Activated naive CD4-positive, alpha-beta T cell treated with anti-CD3 and anti-CD28 coated beads, Interleukin-2, amount 10 ng/mL, durations not matched to agents 7 days and 5 days (primary cell): ENCODE measurements around the gene STK4.
"Not testable (repeated sequence)": the region's sequence is repeated elsewhere in the genome, so short reads cannot be mapped to it uniquely, and the experiment has no call there.

Experiments
- CTCF ChIA-PET: fragments of 350-600 bp; sonication (Branson Sonifier 250); formaldehyde crosslinking; loops from one replicate; lab custom pipeline; 2021; ENCODE audit warnings: antibody characterized with exemption; lab: Charles Lee
- DNase-seq: peaks from one replicate; pipeline ENCODE4 v3.0.0-alpha.2; 2020
- H3K27ac Mint-ChIP-seq: one replicate; pipeline ENCODE4 v1.8.0; 2021; ENCODE audit warnings: mild to moderate bottlenecking, moderate library complexity, mixed read lengths
- H3K27me3 Mint-ChIP-seq: one replicate; pipeline ENCODE4 v1.8.0; 2021; ENCODE audit warnings: mild to moderate bottlenecking, mixed read lengths
- H3K36me3 Mint-ChIP-seq: one replicate; pipeline ENCODE4 v1.8.0; 2021; ENCODE audit warnings: mixed read lengths
- H3K4me1 Mint-ChIP-seq: one replicate; pipeline ENCODE4 v1.8.0; 2021; ENCODE audit warnings: mixed read lengths
- H3K4me3 Mint-ChIP-seq: one replicate; pipeline ENCODE4 v1.8.0; 2021; ENCODE audit warnings: mild to moderate bottlenecking, moderate library complexity, mixed read lengths
- H3K9me3 Mint-ChIP-seq: one replicate; pipeline ENCODE4 v1.8.0; 2021; ENCODE audit warnings: mixed read lengths

STK4 gene

DNA sequence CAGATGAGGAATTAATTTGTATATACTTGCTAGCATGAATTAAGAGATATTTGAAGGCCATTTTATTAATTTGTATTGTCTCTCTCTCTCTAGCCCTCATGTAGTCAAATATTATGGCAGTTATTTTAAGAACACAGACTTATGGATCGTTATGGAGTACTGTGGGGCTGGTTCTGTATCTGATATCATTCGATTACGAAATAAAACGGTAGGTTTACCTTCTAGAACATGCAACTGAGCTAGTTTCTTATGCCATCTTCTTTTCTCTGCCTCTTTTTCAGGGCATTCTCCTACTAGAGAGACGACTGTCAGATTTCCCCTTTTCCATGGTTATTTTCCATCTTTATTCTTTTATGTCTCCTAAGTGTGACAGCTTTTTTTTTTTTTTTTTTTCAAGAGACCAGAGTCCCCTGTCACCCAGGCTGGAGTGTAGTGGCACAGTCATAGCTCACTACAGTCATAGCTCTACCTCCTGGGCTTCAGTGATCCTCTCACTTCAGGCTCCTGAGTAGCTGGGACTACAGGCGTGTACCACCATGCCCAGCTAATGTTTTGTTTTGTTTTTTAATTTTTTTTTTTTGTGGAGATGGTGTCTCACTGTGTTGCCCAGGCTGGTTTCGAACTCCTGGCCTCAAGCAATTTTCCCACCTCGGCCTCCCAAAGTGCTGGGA is 15.6 kb downstream of the STK4 start:
- CTCF ChIA-PET, result interaction anchor here (1.1 to 1.3 kb wide), 2 partner anchors 8 to 19 kb away, joined by 3 to 4 read pairs; no protein-coding TSS in a partner anchor

DNA sequence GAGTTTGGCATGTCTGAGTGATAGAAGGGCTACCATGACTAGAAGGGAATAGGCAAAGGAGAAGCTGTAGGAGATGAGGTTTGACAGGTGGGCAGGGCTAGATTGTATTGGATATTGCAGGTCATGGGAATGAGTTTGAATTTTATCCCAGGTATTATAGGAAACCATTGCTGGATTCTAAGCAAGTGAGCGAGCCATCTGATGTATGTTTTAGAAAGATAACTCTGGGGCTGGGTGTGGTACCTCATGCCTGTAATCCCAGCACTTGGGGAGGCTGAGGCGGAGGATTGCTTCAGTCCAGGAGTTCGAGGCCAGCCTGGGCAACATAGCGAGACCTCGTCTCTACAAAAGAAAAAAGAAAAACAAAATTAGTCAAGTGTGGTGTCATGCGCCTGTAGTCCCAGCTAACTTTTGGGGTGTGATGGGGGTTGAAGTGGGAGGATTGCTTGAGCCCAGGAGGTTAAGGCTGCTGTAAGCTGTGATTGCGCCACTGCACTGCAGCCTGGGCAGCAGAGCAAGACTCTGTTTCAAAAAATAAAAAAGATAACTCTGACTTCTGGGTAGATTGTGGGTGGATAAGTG is 16.9 kb downstream of the STK4 start:
- Mint-ChIP-seq H3K9me3 (no peaks in the 10 kb centered on the region), H3K27me3 (no peaks in the 10 kb centered on the region), H3K4me3 (no peak overlapping the region), H3K36me3 (peaks cover 68% of the 10 kb centered on the region), H3K27ac (peak overlapping the region; percentile 31), H3K4me1 (peaks cover 61% of the 10 kb centered on the region)
- no peak for DNase-seq
- CTCF ChIA-PET, result no interaction called here

More for the DNA sequence above, 15.6 kb downstream of the STK4 start:
- no peak for DNase-seq
- H3K27ac Mint-ChIP-seq, result peak overlapping the region; percentile 63
- H3K4me1 Mint-ChIP-seq, result peaks cover 71% of the 10 kb centered on the region
- H3K9me3 Mint-ChIP-seq, result no peaks in the 10 kb centered on the region
- H3K36me3 Mint-ChIP-seq, result peaks cover 74% of the 10 kb centered on the region
- H3K27me3 Mint-ChIP-seq, result no peaks in the 10 kb centered on the region
- H3K4me3 Mint-ChIP-seq, result no peak overlapping the region

DNA sequence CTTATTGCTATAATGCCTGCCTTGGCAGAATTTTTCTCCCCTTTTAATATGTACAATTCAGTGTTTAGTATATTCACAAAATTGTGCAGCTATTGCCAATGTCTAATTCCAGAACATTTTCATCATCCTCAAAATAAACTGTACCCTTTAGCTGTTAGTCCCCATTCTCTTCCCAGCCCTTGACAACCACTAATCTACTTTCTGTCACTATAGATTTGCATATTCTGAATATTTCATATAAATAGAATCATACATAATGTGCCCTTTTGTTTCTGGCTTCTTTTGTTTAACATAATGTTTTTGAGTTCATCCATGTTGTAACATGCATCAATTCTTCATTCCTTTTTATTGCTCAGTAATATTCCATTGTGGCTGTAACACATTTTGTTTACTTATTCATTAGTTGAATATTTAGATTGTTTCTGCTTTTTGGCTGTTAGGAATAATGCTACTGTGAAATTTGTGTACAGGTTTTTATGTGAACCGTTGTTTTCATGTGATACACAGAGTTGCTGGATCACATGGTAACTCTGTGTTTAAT is 22.4 kb downstream of the STK4 start:
- CTCF ChIA-PET, result no interaction called here
- no peaks in the 10 kb centered on the region for H3K27me3 Mint-ChIP-seq
- no peaks in the 10 kb centered on the region for H3K9me3 Mint-ChIP-seq
- no peak overlapping the region for H3K4me3 Mint-ChIP-seq
- H3K4me1 Mint-ChIP-seq, result peaks cover 63% of the 10 kb centered on the region
- H3K27ac Mint-ChIP-seq, result peak overlapping the region; percentile 33
- peaks cover 61% of the 10 kb centered on the region for H3K36me3 Mint-ChIP-seq
- no peak for DNase-seq

DNA sequence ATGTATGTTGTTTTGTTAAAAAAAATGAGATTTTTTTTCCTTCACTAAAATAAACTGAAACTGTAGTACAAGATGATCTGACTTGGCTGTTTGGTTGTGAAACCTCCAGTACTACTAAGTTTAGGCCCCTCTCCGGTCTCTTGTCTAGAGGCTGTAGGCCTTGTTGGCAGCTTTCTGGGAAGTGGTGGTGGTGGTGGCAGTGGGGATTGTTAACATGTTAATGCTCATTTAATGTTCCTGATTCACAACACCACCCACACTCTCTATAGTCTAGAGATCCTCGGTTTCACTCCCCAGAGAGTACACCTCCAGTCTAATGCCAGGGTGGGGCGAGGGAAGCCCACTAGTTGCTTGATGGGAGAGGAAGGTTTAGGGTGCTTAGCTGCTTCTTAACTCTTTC is 24.1 kb downstream of the STK4 start:
- Mint-ChIP-seq H3K27ac (peak overlapping the region; percentile 96), H3K4me3 (peak overlapping the region; percentile 66), H3K4me1 (peaks cover 70% of the 10 kb centered on the region), H3K9me3 (no peaks in the 10 kb centered on the region), H3K27me3 (no peaks in the 10 kb centered on the region), H3K36me3 (peaks cover 66% of the 10 kb centered on the region)
- peak; percentile 48 for DNase-seq
- CTCF ChIA-PET, result interaction anchor here (1.5 to 1.8 kb wide), 3 partner anchors 9 to 25 kb away, joined by 4 to 6 read pairs (median 4); no protein-coding TSS in a partner anchor

DNA sequence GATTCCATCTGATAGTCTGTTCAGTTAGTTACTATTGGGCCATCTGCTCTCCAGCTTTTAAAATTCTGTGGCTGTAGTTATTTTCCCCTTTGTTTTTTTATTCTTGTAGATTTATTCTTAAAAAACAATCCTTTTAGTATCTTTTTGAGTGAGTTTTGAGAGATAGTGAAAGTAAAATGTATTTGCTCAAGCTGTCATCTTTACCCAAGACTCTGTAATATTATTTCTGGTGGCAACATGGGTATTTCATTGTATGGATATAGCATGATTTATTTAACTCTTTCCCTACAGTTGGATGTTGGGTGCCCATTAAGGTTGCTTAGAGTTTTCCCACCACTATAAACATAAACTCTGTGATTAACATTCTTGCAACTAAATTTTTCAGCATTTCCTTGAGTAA is 24.6 kb downstream of the STK4 start:
- no peak for DNase-seq
- Mint-ChIP-seq H3K4me3 (peak overlapping the region; percentile 66), H3K27ac (peak overlapping the region; percentile 96), H3K36me3 (peaks cover 65% of the 10 kb centered on the region), H3K9me3 (no peaks in the 10 kb centered on the region), H3K27me3 (no peaks in the 10 kb centered on the region), H3K4me1 (peaks cover 71% of the 10 kb centered on the region)
- CTCF ChIA-PET, result interaction anchor here (1.7 to 1.8 kb wide), 2 partner anchors 20 to 26 kb away, joined by 4 to 6 read pairs; no protein-coding TSS in a partner anchor

DNA sequence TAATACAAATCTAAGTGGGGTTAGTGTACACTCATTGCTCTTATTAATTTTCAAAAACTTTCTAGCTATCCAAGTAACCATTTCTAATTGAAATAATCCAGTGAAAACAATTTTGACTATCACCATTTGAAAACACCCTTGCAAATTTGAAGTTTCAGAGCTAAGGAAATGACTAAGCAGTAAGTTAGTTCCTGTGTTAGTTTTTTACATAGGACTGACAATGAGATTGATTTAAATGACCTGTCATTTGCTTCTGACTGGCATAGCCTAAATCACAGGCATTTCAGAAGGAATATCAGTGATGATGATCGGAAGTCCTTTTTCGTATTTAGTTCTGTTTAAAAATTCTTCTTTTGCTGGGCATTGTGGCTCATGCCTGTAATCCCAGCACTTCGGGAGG is 27.0 kb downstream of the STK4 start:
- Mint-ChIP-seq H3K9me3 (no peaks in the 10 kb centered on the region), H3K4me1 (peaks cover 60% of the 10 kb centered on the region), H3K36me3 (peaks cover 71% of the 10 kb centered on the region), H3K27ac (peak overlapping the region; percentile 87), H3K4me3 (peak overlapping the region; percentile 38), H3K27me3 (no peaks in the 10 kb centered on the region)
- DNase-seq, result no peak
- CTCF ChIA-PET, result no interaction called here

DNA sequence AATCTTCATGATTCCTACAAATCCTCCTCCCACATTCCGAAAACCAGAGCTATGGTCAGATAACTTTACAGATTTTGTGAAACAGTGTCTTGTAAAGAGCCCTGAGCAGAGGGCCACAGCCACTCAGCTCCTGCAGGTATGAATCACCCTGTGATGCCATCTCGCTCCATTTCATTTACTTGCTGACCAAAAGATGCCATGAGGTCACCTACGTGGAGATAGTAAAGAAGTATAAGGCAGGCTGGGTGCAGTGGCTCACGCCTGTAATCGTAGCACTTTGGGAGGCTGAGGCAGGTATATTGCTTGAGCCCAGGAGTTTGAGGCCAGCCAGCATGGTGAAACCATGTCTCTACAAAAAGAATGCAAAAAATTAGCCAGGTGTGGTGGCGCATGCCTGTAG is 30.9 kb downstream of the STK4 start:
- CTCF ChIA-PET, result interaction anchor here (0.7 to 1.5 kb wide), 2 partner anchors 32 to 109 kb away, joined by 3 to 6 read pairs; partner anchors contain the start of gene STK4
- no peak for DNase-seq
- no peaks in the 10 kb centered on the region for H3K27me3 Mint-ChIP-seq
- H3K36me3 Mint-ChIP-seq, result peaks cover 72% of the 10 kb centered on the region
- H3K27ac Mint-ChIP-seq, result no peak overlapping the region
- no peak overlapping the region for H3K4me3 Mint-ChIP-seq
- H3K4me1 Mint-ChIP-seq, result peaks cover 31% of the 10 kb centered on the region
- H3K9me3 Mint-ChIP-seq, result no peaks in the 10 kb centered on the region

DNA sequence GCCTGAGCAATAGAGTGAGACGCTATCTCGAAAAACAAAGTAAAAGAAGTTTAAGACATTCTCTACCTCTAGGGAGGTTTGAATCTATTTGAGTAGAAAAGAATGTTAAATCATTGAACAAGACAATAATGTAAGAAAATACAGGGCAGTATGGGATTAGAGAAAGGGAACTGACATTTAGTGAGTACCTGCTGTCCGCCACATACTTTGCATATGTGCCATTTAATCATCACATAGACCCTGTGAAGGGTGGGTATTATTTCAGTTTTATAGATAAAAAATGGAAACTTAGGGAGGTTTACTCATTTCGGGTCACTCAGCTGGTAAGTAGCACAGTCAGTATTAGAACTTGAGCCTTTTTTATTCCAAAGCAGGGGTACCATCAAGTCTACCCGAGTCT is 31.4 kb downstream of the STK4 start:
- Mint-ChIP-seq H3K4me1 (peaks cover 27% of the 10 kb centered on the region), H3K36me3 (peaks cover 74% of the 10 kb centered on the region), H3K27ac (peak overlapping the region; percentile 5), H3K4me3 (no peak overlapping the region), H3K9me3 (no peaks in the 10 kb centered on the region), H3K27me3 (no peaks in the 10 kb centered on the region)
- CTCF ChIA-PET, result interaction anchor here (1.2 kb wide), 1 partner anchor 46 kb away, joined by 3 read pairs; no protein-coding TSS in a partner anchor
- no peak for DNase-seq

DNA sequence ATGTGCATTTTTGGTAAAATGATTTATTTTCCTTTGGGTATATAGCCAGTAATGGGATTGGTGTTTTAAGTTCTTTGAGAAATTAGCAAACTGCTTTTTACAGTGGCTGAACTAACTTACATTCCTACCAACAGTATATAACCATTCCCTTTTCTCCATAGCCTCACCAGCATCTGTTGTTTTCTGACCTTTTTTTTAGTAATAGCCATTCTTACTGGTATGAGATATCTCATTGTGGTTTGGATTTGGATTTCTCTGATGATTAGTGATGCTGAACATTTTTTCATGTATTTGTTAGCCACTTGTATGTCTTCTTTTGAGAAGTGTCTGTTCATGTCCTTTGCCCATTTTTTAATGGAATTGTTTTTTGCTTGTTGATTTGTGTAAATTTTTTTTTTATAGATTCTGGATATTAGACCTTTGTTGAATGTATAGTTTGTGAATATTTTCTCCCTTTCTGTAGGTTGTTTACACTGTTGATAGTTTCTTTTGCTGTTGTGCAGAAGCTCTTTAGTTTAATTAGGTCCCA is 42.3 kb downstream of the STK4 start:
- Mint-ChIP-seq H3K9me3 (no peaks in the 10 kb centered on the region), H3K36me3 (peaks cover 49% of the 10 kb centered on the region), H3K4me1 (peaks cover 19% of the 10 kb centered on the region), H3K27me3 (no peaks in the 10 kb centered on the region), H3K4me3 (no peak overlapping the region), H3K27ac (peak overlapping the region; percentile 42)
- no peak for DNase-seq
- CTCF ChIA-PET, result interaction anchor here (1.2 to 2.0 kb wide), 2 partner anchors 87 to 89 kb away, joined by 3 to 5 read pairs; no protein-coding TSS in a partner anchor

DNA sequence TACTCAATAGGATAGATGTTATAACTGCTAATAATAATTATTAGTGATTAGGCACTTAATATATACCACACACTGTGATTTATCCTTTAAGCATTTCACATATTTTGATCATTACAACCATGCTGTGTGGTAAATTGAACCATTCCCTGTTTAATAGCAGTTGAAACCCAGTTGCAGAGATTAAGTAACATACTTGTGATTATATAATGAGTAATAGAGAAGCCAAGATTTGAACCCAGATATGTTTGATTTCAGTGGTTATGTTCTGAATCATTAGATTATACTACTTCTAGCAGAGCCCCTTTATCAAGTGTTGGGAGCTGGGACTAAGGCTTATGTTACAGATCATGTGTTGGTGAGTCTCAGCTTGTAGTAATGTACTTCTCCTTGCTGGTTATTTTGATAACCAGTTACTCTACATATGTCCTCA is 44.1 kb downstream of the STK4 start:
- Mint-ChIP-seq H3K4me1 (peaks cover 22% of the 10 kb centered on the region), H3K4me3 (no peak overlapping the region), H3K27me3 (no peaks in the 10 kb centered on the region), H3K9me3 (no peaks in the 10 kb centered on the region), H3K36me3 (peaks cover 51% of the 10 kb centered on the region), H3K27ac (no peak overlapping the region)
- DNase-seq, result no peak
- CTCF ChIA-PET, result interaction anchor here (1.0 to 4.8 kb wide), 11 partner anchors 9 to 101 kb away, joined by 4 to 34 read pairs (median 6); partner anchors contain the start of gene TOMM34

DNA sequence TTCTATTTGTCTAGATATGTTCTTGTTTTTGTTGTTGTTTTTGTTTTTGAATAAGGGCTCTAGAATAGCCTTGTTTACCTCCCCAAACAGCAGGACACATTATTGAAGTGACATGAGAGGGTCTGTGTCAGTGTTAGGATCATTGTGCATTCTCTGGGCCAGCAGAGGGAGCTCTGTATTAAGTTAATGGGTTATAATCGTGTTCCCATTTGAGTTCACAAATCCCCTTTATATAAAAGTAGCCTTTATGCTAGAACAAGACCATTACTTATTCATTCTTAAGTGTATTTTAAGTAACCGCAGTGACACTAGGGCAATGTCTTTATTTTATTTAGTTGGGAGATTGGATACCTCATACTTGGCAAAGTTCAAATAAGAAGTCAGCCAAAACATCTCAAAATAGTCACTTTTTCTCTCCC is 44.8 kb downstream of the STK4 start:
- Mint-ChIP-seq H3K27me3 (no peaks in the 10 kb centered on the region), H3K4me1 (peaks cover 24% of the 10 kb centered on the region), H3K9me3 (no peaks in the 10 kb centered on the region), H3K4me3 (no peak overlapping the region), H3K36me3 (peaks cover 52% of the 10 kb centered on the region), H3K27ac (no peak overlapping the region)
- DNase-seq, result peak; percentile 51
- CTCF ChIA-PET, result interaction anchor here (0.7 to 4.8 kb wide), 13 partner anchors 8 to 218 kb away, joined by 3 to 34 read pairs (median 4); partner anchors contain the start of gene TOMM34

DNA sequence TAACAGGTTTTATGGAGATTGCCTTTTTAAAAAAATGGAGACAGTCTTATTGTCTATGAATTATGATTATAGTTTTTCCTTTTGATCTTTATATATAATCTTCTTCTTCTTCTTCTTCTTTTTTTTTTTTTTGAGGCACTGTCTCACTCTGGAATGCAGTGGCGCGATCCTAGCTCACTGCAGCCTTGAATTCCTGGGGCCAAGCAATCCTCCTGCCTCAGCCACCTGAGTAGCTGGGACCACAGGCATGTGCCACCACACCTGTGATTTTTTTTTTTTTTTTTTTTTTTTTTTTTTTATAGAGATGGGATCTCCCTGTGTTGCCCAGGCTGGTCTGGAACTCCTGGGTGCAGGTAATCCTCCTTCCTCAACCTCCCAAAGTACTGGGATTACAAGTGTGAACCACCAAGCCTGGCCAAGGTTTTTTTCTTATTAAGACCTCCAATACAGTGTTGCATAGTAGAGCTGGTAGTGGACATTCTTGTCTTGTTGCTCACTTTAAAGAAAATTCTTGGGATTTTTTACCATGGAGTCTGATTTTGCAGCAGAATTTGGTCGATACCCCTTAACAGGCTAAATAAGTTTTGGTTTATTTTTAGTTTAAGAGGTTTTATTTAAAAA is 46.5 kb downstream of the STK4 start:
- Mint-ChIP-seq H3K27ac (no peak overlapping the region), H3K4me1 (peaks cover 22% of the 10 kb centered on the region), H3K4me3 (no peak overlapping the region), H3K27me3 (no peaks in the 10 kb centered on the region), H3K36me3 (peaks cover 53% of the 10 kb centered on the region), H3K9me3 (no peaks in the 10 kb centered on the region)
- CTCF ChIA-PET, result interaction anchor here (0.7 to 4.8 kb wide), 4 partner anchors 14 to 83 kb away, joined by 3 to 34 read pairs (median 4); partner anchors contain the start of gene TOMM34
- DNase-seq, result no peak

DNA sequence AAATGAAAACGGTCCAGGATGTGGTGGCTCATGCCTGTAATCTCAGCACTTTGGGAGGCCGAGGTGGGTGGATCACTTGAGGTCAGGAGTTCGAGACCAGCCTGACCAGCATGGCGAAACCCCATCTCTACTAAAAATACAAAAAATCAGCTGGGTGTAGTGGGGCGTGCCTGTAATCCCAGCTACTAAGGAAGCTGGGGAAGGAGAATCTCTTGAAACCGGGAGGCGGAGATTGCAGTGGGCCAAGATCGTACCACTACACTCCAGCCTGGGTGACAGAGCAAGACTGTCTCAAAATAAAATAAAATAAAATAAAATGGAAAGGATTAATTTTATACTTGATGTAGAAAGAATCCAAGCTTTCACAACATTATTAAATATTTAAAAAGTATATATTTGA is 47.8 kb downstream of the STK4 start:
- not testable (repeated sequence) for H3K27me3 Mint-ChIP-seq, H3K9me3 Mint-ChIP-seq, H3K4me3 Mint-ChIP-seq, H3K27ac Mint-ChIP-seq, DNase-seq
- CTCF ChIA-PET, result interaction anchor here (2.0 to 4.8 kb wide), 2 partner anchors 12 to 82 kb away, joined by 5 to 34 read pairs; no protein-coding TSS in a partner anchor
- H3K4me1 Mint-ChIP-seq, result peaks cover 18% of the 10 kb centered on the region
- peaks cover 47% of the 10 kb centered on the region for H3K36me3 Mint-ChIP-seq
